Esophagus squamous epithelium (tissue), 4 donors: ENCODE results near the gene SERF1A.
"Not testable (repeated sequence)": the region's sequence is repeated elsewhere in the genome, so short reads cannot be mapped to it uniquely, and the experiment has no call there.

Source experiments
- CTCF ChIP-seq, 6 experiments: fragments of 450-650 bp in 4 of 6; fragments of 200-600 bp in 2 of 6; sonication (generic) in 2 of 6; IDR thresholded peaks; one replicate each; pipeline ENCODE4 v1.5.1; 2016 to 2019; ENCODE audit warnings: antibody characterized with exemption in 6 of 6, mild to moderate bottlenecking in 4 of 6, moderate library complexity in 4 of 6
- POLR2A ChIP-seq, 4 donors: fragments of 450-650 bp; IDR thresholded peaks; one replicate each; pipeline ENCODE4 v1.6.1; 2017; ENCODE audit warnings: antibody characterized with exemption in 4 of 4, mild to moderate bottlenecking in 4 of 4, moderate library complexity in 3 of 4

GRCh38 chr5:70906624-70907023, 6.2 kb downstream of the SERF1A start:
- not testable (repeated sequence) for TF ChIP-seq POLR2A, CTCF (IDR thresholded peaks at IDR 0.05)
